Heart right ventricle (tissue), 16 donors: Measurements from ENCODE around the gene TBXAS1. TPM values are rescaled to one million over a fixed set of nuclear protein-coding genes. Genes with fewer than 3 reads are reported as not detected.

Experiments used
- ATAC-seq, 8 donors: fragments of 200-7000 bp; cut with Tn5 transposase; one replicate each; pipeline ENCODE4 v1.9.1; 2020; ENCODE audit warnings: mild to moderate bottlenecking in 8 of 8, moderate library complexity in 8 of 8, moderate number of reproducible peaks in 1 of 8
- DNase-seq, 2 donors: peaks; one replicate each; pipeline ENCODE4 v3.0.0-alpha.2; 2020
- H3K27ac ChIP-seq, 10 donors: fragments of 200-600 bp; sonication (generic) in 2 of 10; one replicate each; pipeline versions ENCODE4 v1.5.0 to v1.8.0; 2020 to 2022; ENCODE audit warnings: mild to moderate bottlenecking in 3 of 10
- H3K27me3 ChIP-seq, 7 donors: fragments of 200-600 bp; one replicate each; pipeline ENCODE4 v1.8.0; 2021 to 2022; ENCODE audit warnings: mild to moderate bottlenecking in 2 of 7
- H3K36me3 ChIP-seq, 9 donors: fragments of 200-600 bp; sonication (generic) in 1 of 9; one replicate each; pipeline versions ENCODE4 v1.5.0 to v1.8.0; 2020 to 2022; ENCODE audit warnings: mild to moderate bottlenecking in 2 of 9
- H3K4me1 ChIP-seq, 9 donors: fragments of 200-600 bp; sonication (generic) in 1 of 9; one replicate each; pipeline versions ENCODE4 v1.5.0 to v1.8.0; 2020 to 2022; ENCODE audit warnings: mild to moderate bottlenecking in 4 of 9
- H3K4me3 ChIP-seq, 10 donors: fragments of 200-600 bp; sonication (generic) in 2 of 10; one replicate each; pipeline versions ENCODE4 v1.5.0 to v1.8.0; 2020 to 2022; ENCODE audit warnings: mild to moderate bottlenecking in 7 of 10, moderate library complexity in 2 of 10
- H3K9me3 ChIP-seq, 11 donors: fragments of 200-600 bp in 10 of 11; sonication (generic) in 2 of 11; one replicate each; pipeline versions ENCODE4 v1.5.0 to v1.8.0; 2013 to 2022; ENCODE audit warnings: mild to moderate bottlenecking in 2 of 11, control low read depth in 1 of 11, moderate library complexity in 1 of 11
- CTCF ChIP-seq, 9 donors: fragments of 200-600 bp; sonication (generic) in 2 of 9; IDR thresholded peaks; one replicate each; pipeline versions ENCODE4 v1.5.0 to v1.8.0; 2021 to 2022; ENCODE audit warnings: antibody characterized with exemption in 9 of 9, mild to moderate bottlenecking in 5 of 9, moderate library complexity in 1 of 9
- WGBS, 2 donors: extraction: QIAGEN DNeasy Blood & Tissue Kit; methylation state at CpG; one replicate each; pipeline ENCODE4 v1.1.7; 2013; ENCODE audit warnings: inconsistent platforms in 1 of 2; 5-methylcytosine and 5-hydroxymethylcytosine counted together
- intact Hi-C, 10 donors: fragments of 100-400 bp; cut with DNase I; formaldehyde crosslinking; loops; one replicate each; pipeline versions ENCODE4 v1.11.1 to v1.14.2; 2022
- polyA plus RNA-seq, 2 donors: library from polyadenylated mRNA; stranded (reverse); fragments of 200-250 nt; gene quantifications; one replicate each; pipeline ENCODE4 v1.2.3, GENCODE V29; 2013
- total RNA-seq, 10 donors: library from RNA; stranded (reverse); fragmentation: NEBNext Ultra II Directional in 3 of 10; extraction: Animal tissue kit (Norgen Biotek cat#: 25700) in 3 of 10; gene quantifications; one replicate each; pipeline versions ENCODE4 v1.2.1 to v1.2.4, GENCODE V29; 2021 to 2023
- donor health status: Arrhythmogenic right ventricular cardiomyopathy.
- donor health status: ischemic (EF 13 %, LVEDD 7.1; RV severe dilation, severe dysfunction).
- donor health status: healthy with polysubstance abuse.
- donor health status: DM: no; HTN: yes; CAD: no.
- donor health status: DM: no; HTN: no; CAD: no.
- donor health status: ischemic (EF 25% LVEDD 6.9; RV normal size, moderate dysfunction).
- donor health status: ischemic (EF 25% LVEDD 5.7; RV mildly dilated, moderate dysfunction).
- donor health status: healthy.
- donor health status: DM: yes; HTN: yes; CAD: no.
- donor health status: Ischemic cardiomyopathy.
- donor health status: ischemic (EF 35%, LVEDD 5.7; RV mildly dilated, moderate dysfunction).
- donor health status: nonischemic (EF 11% LVEDD 7.7; RV severe dilation, severe dysfunction).
- donor health status: DM: yes; HTN: yes; CAD: no.
- donor health status: PGD.
- donor health status: ischemic (EF 29% LVEDD 5.4; RV normal size, mild dysfunction).
- donor health status: nonischemic (EF 23%, LVEDD 6.1; RV moderate dilation, normal function).

The TBXAS1 gene
- total and polyA plus RNA-seq, 12 donors, result 1.7 to 17.7 (median 3.7) TPM

GRCh38 chr7:139844779-139845442 lies 15.8 kb downstream of the TBXAS1 start:
- intact Hi-C loops, result no loop called here
- no peak for TF ChIP-seq CTCF (IDR thresholded peaks at IDR 0.05)
- Histone ChIP-seq H3K9me3 (peaks cover 0 to 7% (median 0%) of the 10 kb centered on the region in 11 donors), H3K4me3 (no peak overlapping the region), H3K27ac (no peak overlapping the region), H3K27me3 (no peaks in the 10 kb centered on the region), H3K4me1 (peaks cover 0 to 16% (median 0%) of the 10 kb centered on the region in 9 donors), H3K36me3 (no peaks in the 10 kb centered on the region)
- no peak for DNase-seq
- no peak for ATAC-seq
- WGBS, 2 donors, result 67 to 74% methylated on average over 4 of the region's 4 CpGs

- H3K27me3 ChIP-seq, result no peaks in the 10 kb centered on the region
- intact Hi-C loops, result no loop called here
- no peak for TF ChIP-seq CTCF (IDR thresholded peaks at IDR 0.05)
- ATAC-seq (no peak), DNase-seq (no peak)
- H3K4me3 ChIP-seq, result no peak overlapping the region
- H3K9me3 ChIP-seq, result peaks cover 0 to 7% (median 0%) of the 10 kb centered on the region in 11 donors
- H3K4me1 ChIP-seq, result peaks cover 0 to 16% (median 0%) of the 10 kb centered on the region in 9 donors
- H3K27ac ChIP-seq, result no peak overlapping the region
- WGBS, 2 donors, result 80 to 86% methylated on average over 4 of the region's 4 CpGs
- H3K36me3 ChIP-seq, result no peaks in the 10 kb centered on the region
These were observed 16.4 kb downstream of the TBXAS1 start for GRCh38 chr7:139845443-139845805.

- H3K36me3 ChIP-seq, result no peaks in the 10 kb centered on the region
- H3K27ac ChIP-seq, result no peak overlapping the region
- ATAC-seq, result no peak
- 88% methylated on average over 4 of the region's 4 CpGs for WGBS, 2 donors
- intact Hi-C loops, result no loop called here
- H3K4me1 ChIP-seq, result peaks cover 0 to 16% (median 0%) of the 10 kb centered on the region in 9 donors
- TF ChIP-seq CTCF (IDR thresholded peaks at IDR 0.05), result no peak
- no peak overlapping the region for H3K4me3 ChIP-seq
- peaks cover 0 to 7% (median 0%) of the 10 kb centered on the region in 11 donors for H3K9me3 ChIP-seq
- H3K27me3 ChIP-seq, result no peaks in the 10 kb centered on the region
- no peak for DNase-seq
These were observed 17.2 kb downstream of the TBXAS1 start for GRCh38 chr7:139846297-139846696.

GRCh38 chr7:139848274-139848673 lies 19.2 kb downstream of the TBXAS1 start:
- TF ChIP-seq CTCF (IDR thresholded peaks at IDR 0.05), result no peak
- Histone ChIP-seq H3K4me3 (no peak overlapping the region), H3K4me1 (peaks cover 0 to 8% (median 0%) of the 10 kb centered on the region in 9 donors), H3K36me3 (no peaks in the 10 kb centered on the region), H3K9me3 (peaks cover 0 to 7% (median 0%) of the 10 kb centered on the region in 11 donors), H3K27me3 (no peaks in the 10 kb centered on the region), H3K27ac (no peak overlapping the region)
- DNase-seq (no peak), ATAC-seq (no peak)
- intact Hi-C loops, result no loop called here
- WGBS, 2 donors, result 95 to 99% methylated on average over 2 of the region's 2 CpGs
